ENCODE data around the gene LPP. TPM values are rescaled to one million over a fixed set of nuclear protein-coding genes. Genes with fewer than 3 reads are reported as not detected.
A peak's percentile ranks its signal among the peaks of the same experiment; 100 is the strongest.

LPP gene
- total RNA-seq, 4 donors from 2014 or later, result 1,872 to 3,079 (median 2,300) TPM

GRCh38 chr3:188320757-188321156 lies 166.8 kb downstream of the LPP start:
- DNase-seq (ENCODE audit: extremely low spot score), result no peak
- Histone ChIP-seq H3K9me3 (no peaks in the 10 kb centered on the region), H3K27ac (replicated peaks in 1 of 4) (peak overlapping the region in 3 of 4 donors; percentile 72 to 77 (median 75)), H3K36me3 (no peaks in the 10 kb centered on the region), H3K27me3 (no peaks in the 10 kb centered on the region), H3K4me3 (no peak overlapping the region), H3K4me1 (peaks cover 24 to 94% (median 93%) of the 10 kb centered on the region in 4 donors)
- 75% methylated on average over 3 of the region's 3 CpGs for WGBS
- TF ChIP-seq CTCF (IDR thresholded peaks at IDR 0.05), result no peak
- peak in 1 of 2 donors; percentile 22 for TF ChIP-seq POLR2AphosphoS5 (IDR thresholded peaks at IDR 0.05)
- intact Hi-C loops (cut with DNase I), result no loop called here

GRCh38 chr3:188321258-188321657 lies 167.3 kb downstream of the LPP start:
- H3K36me3 ChIP-seq, result no peaks in the 10 kb centered on the region
- no peak overlapping the region for H3K4me3 ChIP-seq
- peaks cover 24 to 94% (median 93%) of the 10 kb centered on the region in 4 donors for H3K4me1 ChIP-seq
- H3K27ac ChIP-seq (replicated peaks in 1 of 4), result peak overlapping the region; percentile 7 to 77 (median 74)
- TF ChIP-seq CTCF (IDR thresholded peaks at IDR 0.05) (no peak), EP300 (IDR thresholded peaks at IDR 0.05) (no peak), POLR2A (IDR thresholded peaks at IDR 0.05; ENCODE audit: low read depth) (no peak), POLR2AphosphoS5 (IDR thresholded peaks at IDR 0.05) (no peak)
- H3K27me3 ChIP-seq, result no peaks in the 10 kb centered on the region
- intact Hi-C loops (cut with DNase I), result no loop called here
- no peak for DNase-seq (ENCODE audit: extremely low spot score)
- H3K9me3 ChIP-seq, result no peaks in the 10 kb centered on the region

- Histone ChIP-seq H3K9me3 (no peaks in the 10 kb centered on the region), H3K36me3 (no peaks in the 10 kb centered on the region), H3K4me3 (no peak overlapping the region), H3K27me3 (no peaks in the 10 kb centered on the region), H3K27ac (replicated peaks in 1 of 4) (peak overlapping the region; percentile 7 to 77 (median 74)), H3K4me1 (peaks cover 17 to 94% (median 93%) of the 10 kb centered on the region in 4 donors)
- TF ChIP-seq CTCF (IDR thresholded peaks at IDR 0.05) (no peak), POLR2AphosphoS5 (IDR thresholded peaks at IDR 0.05) (no peak), POLR2A (IDR thresholded peaks at IDR 0.05; ENCODE audit: low read depth) (no peak), EP300 (IDR thresholded peaks at IDR 0.05) (no peak)
- no peak for DNase-seq (ENCODE audit: extremely low spot score)
- 50% methylated on average over 4 of the region's 4 CpGs for WGBS
- intact Hi-C loops (cut with DNase I), result no loop called here
Observed at GRCh38 chr3:188322135-188322887, 168.4 kb downstream of the LPP start.

- Histone ChIP-seq H3K36me3 (no peaks in the 10 kb centered on the region), H3K9me3 (no peaks in the 10 kb centered on the region), H3K27me3 (no peaks in the 10 kb centered on the region), H3K4me3 (no peak overlapping the region), H3K4me1 (peaks cover 21 to 94% (median 91%) of the 10 kb centered on the region in 4 donors), H3K27ac (replicated peaks in 1 of 4) (peak overlapping the region; percentile 7 to 77 (median 74))
- no peak for DNase-seq (ENCODE audit: extremely low spot score)
- intact Hi-C loops (cut with DNase I), result no loop called here
- TF ChIP-seq EP300 (IDR thresholded peaks at IDR 0.05) (no peak), CTCF (IDR thresholded peaks at IDR 0.05) (no peak), POLR2A (IDR thresholded peaks at IDR 0.05; ENCODE audit: low read depth) (no peak), POLR2AphosphoS5 (IDR thresholded peaks at IDR 0.05) (no peak)
- WGBS, result 70% methylated on average over 6 of the region's 6 CpGs
Observed at GRCh38 chr3:188323067-188323842, 169.3 kb downstream of the LPP start.
